Renal pelvis (tissue), 12 donors: Measurements from ENCODE around the gene CA9. TPM values are rescaled to one million over a fixed set of nuclear protein-coding genes. Genes with fewer than 3 reads are reported as not detected.
"Not testable (repeated sequence)": the region's sequence is repeated elsewhere in the genome, so short reads cannot be mapped to it uniquely, and the experiment has no call there.

ENCODE experiments used
- DNase-seq: peaks from one replicate; pipeline ENCODE4 v3.0.0-alpha.2; 2013
- long read RNA-seq, 16 experiments: transcript quantifications; one replicate each; lab custom pipeline, GENCODE V29; 2026
- polyA plus RNA-seq, 3 donors: library from polyadenylated mRNA; unstranded; fragments of 120-200 nt; gene quantifications; one replicate each; pipeline ENCODE4 v1.2.1, GENCODE V29; 2013; ENCODE audit not compliant: insufficient read length in 3 of 3

CA9 gene
- under 1 TPM; 0.34 to 0.94 (median 0.57) TPM for polyA plus RNA-seq
- long read RNA-seq, donor 1 = 0 reads
- long read RNA-seq, donor 2 = 0 reads
- long read RNA-seq, donor 3 = 0 reads
- long read RNA-seq, donor 4 = 0 reads
- long read RNA-seq, donor 5 = 0 reads
- long read RNA-seq, donor 6 = 0 reads
- long read RNA-seq, donor 7 = 0 reads
- long read RNA-seq, donor 8 = 0 reads
- long read RNA-seq, donor 9, partial matches to known transcripts = 326 of 514 reads
- long read RNA-seq, donor 9, other reads (novel, unspliced or antisense) = 187 of 514 reads
- long read RNA-seq, donor 10 = 0 reads
- long read RNA-seq, donor 11 = 0 reads
- long read RNA-seq, donor 12 = 0 reads
- long read RNA-seq, donor 13 = 0 reads
- long read RNA-seq, donor 14 = 0 reads
- long read RNA-seq, donor 15, partial matches to known transcripts = 2,312 of 2,634 reads
- long read RNA-seq, donor 15, other reads (novel, unspliced or antisense) = 322 of 2,634 reads
- long read RNA-seq, donor 16 = 0 reads

DNA sequence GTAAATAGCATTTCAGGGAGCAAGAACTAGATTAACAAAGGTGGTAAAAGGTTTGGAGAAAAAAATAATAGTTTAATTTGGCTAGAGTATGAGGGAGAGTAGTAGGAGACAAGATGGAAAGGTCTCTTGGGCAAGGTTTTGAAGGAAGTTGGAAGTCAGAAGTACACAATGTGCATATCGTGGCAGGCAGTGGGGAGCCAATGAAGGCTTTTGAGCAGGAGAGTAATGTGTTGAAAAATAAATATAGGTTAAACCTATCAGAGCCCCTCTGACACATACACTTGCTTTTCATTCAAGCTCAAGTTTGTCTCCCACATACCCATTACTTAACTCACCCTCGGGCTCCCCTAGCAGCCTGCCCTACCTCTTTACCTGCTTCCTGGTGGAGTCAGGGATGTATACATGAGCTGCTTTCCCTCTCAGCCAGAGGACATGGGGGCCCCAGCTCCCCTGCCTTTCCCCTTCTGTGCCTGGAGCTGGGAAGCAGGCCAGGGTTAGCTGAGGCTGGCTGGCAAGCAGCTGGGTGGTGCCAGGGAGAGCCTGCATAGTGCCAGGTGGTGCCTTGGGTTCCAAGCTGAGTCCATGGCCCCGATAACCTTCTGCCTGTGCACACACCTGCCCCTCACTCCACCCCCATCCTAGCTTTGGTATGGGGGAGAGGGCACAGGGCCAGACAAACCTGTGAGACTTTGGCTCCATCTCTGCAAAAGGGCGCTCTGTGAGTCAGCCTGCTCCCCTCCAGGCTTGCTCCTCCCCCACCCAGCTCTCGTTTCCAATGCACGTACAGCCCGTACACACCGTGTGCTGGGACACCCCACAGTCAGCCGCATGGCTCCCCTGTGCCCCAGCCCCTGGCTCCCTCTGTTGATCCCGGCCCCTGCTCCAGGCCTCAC is at the start of gene CA9:
CA9 (plus strand) TSS at position 797 of the 893 bp plus-strand sequence; CDS start at position 829, 32 bp downstream.
- DNase-seq = no peak

GRCh38 chr9:35627575-35627974 is 46.2 kb upstream of the CA9 start:
- DNase-seq = no peak

DNA sequence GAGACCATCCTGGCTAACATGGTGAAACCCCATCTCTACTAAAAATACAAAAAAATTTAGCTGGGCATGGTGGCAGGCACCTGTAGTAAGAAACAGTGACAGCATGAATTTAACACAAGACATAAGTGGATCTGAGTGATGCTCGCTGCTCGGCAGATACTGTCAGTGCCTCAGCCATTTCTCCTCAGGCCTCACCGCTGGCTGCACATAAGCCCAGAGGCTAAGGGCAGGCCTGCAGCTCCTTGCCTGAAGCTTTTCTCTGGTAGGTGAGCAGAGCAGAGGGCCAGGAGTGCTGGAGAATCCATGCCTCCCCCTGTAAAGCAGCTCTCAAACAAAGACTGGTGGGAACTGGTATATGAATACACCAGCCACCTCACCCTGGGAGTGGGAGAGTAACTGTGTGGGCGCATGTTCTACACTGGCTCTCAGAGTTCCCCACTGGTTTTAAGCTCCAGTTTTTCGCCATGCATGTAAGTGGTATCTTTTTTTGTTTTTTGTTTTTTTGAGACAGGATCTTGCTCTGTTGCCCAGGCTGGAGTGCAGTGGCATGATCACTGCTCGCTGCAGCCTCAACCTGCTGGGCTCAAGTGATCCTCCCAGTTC is 45.2 kb upstream of the CA9 start:
- no peak for DNase-seq

DNA sequence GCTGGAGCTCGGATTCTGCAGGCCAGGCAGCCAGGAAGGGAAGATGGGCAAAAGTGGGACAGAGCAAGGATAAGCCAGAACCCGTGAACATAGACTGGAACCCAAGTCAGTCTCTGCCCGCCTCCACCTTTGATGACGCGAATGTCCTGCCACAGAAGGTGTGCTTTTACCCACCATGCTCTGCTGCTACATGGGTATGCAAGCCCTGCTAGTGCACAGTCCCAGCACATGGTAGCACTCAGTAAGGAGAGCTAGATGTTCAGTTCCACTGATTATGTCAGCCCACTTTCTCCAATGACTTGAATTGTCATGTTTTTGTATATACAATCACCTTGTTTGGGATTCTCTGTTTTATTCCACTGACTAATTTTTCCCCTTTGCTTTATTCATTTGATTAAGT is 44.1 kb upstream of the CA9 start:
- DNase-seq = no peak

GRCh38 chr9:35635730-35636129 is 38.0 kb upstream of the CA9 start:
- no peak for DNase-seq

- no peak for DNase-seq
Observed at GRCh38 chr9:35636135-35636876, 37.4 kb upstream of the CA9 start.

GRCh38 chr9:35636877-35637246 is 36.9 kb upstream of the CA9 start:
- DNase-seq = not testable (repeated sequence)

GRCh38 chr9:35637427-35637955 is 36.2 kb upstream of the CA9 start:
- DNase-seq = not testable (repeated sequence)

- DNase-seq = not testable (repeated sequence)
Observed at GRCh38 chr9:35638751-35639150, 35.0 kb upstream of the CA9 start.

DNA sequence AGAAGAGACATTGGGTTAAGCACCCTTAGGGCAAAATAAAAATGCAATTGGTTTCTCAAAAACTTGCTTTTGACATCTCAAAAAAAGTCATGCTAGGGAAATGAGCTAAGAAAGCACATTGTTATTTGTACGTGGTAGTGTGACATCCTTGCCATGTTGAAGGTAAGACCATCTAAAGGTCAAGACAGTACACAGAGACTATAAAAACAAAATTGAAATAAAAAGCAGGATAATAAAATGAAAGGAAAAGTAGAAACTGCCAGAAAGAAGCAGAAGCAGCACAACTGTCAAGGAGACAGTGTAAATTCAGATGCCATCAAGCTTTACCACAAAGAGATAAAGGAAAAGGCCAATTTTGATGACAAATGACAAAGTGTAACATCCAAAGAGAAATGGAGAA is 34.5 kb upstream of the CA9 start:
- not testable (repeated sequence) for DNase-seq

DNA sequence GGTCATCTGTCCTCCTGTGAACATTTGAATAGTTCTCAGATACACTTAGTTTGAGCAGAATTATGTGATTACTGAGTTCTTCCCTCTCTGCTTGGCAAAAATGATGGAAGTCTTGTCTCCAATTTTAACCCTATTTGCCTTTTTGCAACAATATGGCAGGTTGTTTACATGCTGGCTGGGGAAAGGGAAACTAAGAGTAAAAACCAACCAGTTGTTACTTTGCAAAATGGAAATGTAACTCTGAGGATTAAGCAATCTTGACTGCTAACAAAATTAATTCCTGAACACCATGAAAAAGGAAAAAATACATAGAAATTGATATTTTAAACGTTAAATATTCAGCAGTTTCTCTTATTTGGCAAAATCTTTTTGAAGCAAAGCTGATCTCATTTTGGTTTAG is 34.1 kb upstream of the CA9 start:
- DNase-seq = no peak

GRCh38 chr9:35640431-35640830 is 33.3 kb upstream of the CA9 start:
- not testable (repeated sequence) for DNase-seq

DNA sequence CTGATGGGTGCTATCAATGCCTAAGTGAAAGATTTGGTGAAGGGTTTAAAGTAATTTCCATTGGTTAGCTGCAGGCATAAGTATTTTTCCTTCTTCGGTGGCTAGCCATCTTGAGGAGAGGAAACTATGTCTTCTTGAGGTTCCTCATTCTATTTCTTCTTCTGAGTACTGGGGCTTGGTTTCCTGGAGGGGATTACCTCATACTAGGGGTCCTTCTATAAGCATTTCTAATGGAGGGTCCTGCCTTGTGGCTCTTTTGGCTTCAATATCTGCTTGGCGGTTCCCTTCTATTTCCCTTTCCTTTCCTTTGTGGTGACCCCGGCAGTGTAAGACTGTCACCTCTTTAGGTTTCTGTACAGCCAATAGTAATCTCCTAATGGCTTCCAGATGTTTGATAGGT is 32.2 kb upstream of the CA9 start:
- DNase-seq = not testable (repeated sequence)

GRCh38 chr9:35643046-35643445 is 30.7 kb upstream of the CA9 start:
- no peak for DNase-seq

DNA sequence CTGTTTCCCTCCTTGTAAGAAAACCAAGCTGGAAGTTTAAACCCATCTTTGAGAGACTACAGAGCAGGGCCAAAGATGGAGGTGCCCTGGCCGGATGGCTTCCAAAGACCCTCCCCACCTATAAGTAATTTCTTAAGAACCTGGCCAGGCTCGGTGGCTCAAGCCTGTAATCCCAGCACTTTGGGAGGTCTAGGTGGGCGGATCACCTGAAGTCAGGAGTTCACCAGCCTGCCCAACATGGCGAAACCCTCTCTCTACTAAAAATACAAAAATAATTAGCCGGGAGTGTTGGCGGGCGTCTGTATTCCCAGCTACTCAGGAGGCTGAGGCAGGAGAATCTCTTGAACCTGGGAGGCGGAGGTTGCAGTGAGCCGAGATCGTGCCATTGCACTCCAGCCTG is 28.0 kb upstream of the CA9 start:
- DNase-seq = not testable (repeated sequence)

GRCh38 chr9:35646153-35646532 is 27.6 kb upstream of the CA9 start:
- peak; percentile 71 for DNase-seq

- DNase-seq = peak; percentile 94
Observed at GRCh38 chr9:35646533-35647265, 27.0 kb upstream of the CA9 start.

DNA sequence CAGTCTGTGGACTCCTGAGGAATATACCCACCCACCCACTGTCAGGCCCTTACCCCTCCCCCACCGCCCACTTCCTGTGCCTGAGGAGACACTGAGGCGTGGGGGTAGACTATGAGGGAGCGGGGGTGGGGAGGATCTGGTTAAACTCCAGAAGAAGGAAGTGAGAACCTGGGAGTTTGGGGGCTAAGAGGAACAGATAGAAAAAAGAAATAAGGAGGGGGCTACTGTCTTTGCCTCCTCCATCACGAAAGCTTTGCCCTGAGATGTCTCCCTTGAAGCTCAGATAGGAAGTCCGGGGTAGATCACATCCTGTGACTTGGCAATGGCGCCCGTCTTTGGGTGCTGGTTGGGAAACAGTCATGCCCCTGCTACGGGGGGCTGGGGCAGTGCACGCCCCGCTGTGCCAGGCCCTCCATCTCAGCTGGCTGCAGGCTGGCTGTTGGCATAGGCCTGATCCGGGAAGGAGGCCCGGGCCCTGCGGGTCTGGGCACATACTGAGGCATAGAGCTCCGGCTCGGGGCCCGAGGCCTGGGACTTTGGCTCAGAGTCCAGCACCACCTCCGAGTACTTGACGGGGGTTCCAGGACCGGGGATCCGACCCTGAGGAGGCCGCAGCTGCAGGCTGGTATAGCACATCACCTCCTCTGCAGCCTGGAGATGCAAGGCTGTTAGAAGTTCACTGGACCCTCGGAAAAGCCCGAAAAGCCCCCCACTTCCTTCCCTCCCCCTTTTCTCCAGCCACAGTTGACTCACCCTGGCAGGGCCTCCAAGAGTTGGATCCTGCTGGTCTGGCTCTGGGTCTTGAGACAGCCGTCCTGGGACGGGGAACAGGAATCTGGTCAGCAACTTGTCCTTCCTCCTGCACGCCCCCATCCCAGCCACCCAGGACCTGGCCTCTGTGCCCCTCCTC is 24.0 kb upstream of the CA9 start:
- DNase-seq = no peak

GRCh38 chr9:35650341-35651158 is 23.2 kb upstream of the CA9 start, which contains the start of gene SIT1:
SIT1 (minus strand) TSS chr9:35650931; CDS start chr9:35650853, 78 bp downstream.
- no peak for DNase-seq
